Upper lobe of left lung (tissue), 6 donors: ENCODE data around the gene EMC6. TPM values are rescaled to one million over a fixed set of nuclear protein-coding genes. Genes with fewer than 3 reads are reported as not detected.
A peak's percentile ranks its signal among the peaks of the same experiment; 100 is the strongest.

Source experiments
- ATAC-seq, 2 donors: fragments of 200-7000 bp; cut with Tn5 transposase; one replicate each; pipeline ENCODE4 v1.9.1; 2022; ENCODE audit warnings: mild to moderate bottlenecking in 2 of 2, moderate library complexity in 2 of 2; ENCODE audit not compliant: low FRiP score in 2 of 2
- DNase-seq, 2 donors: peaks; one replicate each; pipeline ENCODE4 v3.0.0-alpha.2; 2019 to 2020
- H3K27ac ChIP-seq, 4 donors: fragments of 200-600 bp; sonication (generic); one replicate each; pipeline ENCODE4 v1.5.1; 2016 to 2019
- H3K27me3 ChIP-seq, 4 donors: fragments of 200-600 bp; sonication (generic); one replicate each; pipeline ENCODE4 v1.5.1; 2017 to 2019
- H3K36me3 ChIP-seq, 4 donors: fragments of 200-600 bp; sonication (generic); one replicate each; pipeline ENCODE4 v1.5.1; 2016 to 2019
- H3K4me1 ChIP-seq, 4 donors: fragments of 200-600 bp; sonication (generic); one replicate each; pipeline ENCODE4 v1.5.1; 2018 to 2019
- H3K4me3 ChIP-seq, 4 donors: fragments of 200-600 bp; sonication (generic); one replicate each; pipeline ENCODE4 v1.5.1; 2017 to 2019; ENCODE audit warnings: mild to moderate bottlenecking in 2 of 4, moderate library complexity in 1 of 4
- H3K9me3 ChIP-seq, 4 donors: fragments of 200-600 bp; sonication (generic); one replicate each; pipeline ENCODE4 v1.5.1; 2018 to 2019
- EP300 ChIP-seq, 4 donors: sonication (generic); formaldehyde crosslinking; IDR thresholded peaks; one replicate each; pipeline ENCODE4 v1.5.1; 2017; ENCODE audit warnings: antibody characterized with exemption in 4 of 4, control low read depth in 2 of 4
- POLR2A ChIP-seq, 4 donors: fragments of 450-650 bp; IDR thresholded peaks; one replicate each; pipeline ENCODE4 v1.5.1; 2016 to 2017; ENCODE audit warnings: antibody characterized with exemption in 4 of 4, mild to moderate bottlenecking in 2 of 4
- POLR2AphosphoS5 ChIP-seq, 2 donors: sonication (generic); formaldehyde crosslinking; IDR thresholded peaks; one replicate each; pipeline ENCODE4 v1.5.1; 2017; ENCODE audit warnings: antibody characterized with exemption in 2 of 2
- WGBS, 2 donors: methylation state at CpG; one replicate each; pipeline ENCODE4 v1.1.5; 2017 to 2018; 5-methylcytosine and 5-hydroxymethylcytosine counted together
- total RNA-seq, 6 donors: library from RNA; depleted of rRNA in 4 of 6; stranded (reverse); fragments of >200 nt in 4 of 6; gene quantifications; one replicate each; pipeline versions ENCODE4 v1.1.0 to v1.2.1, GENCODE V29; 2016 to 2021
- TF ChIP-seq, protein P1 (sequence below), 6 experiments: fragments of 450-650 bp in 4 of 6; fragments of 200-600 bp in 2 of 6; sonication (generic) in 2 of 6; IDR thresholded peaks; one replicate each; pipeline ENCODE4 v1.5.1; 2016 to 2019; ENCODE audit warnings: antibody characterized with exemption in 6 of 6
- donor health status: DM: no; HTN: no; CAD: no; lungs with moderate emphysema.
- donor health status: DM: no; HTN: yes; CAD: no; lungs with severe emphysema.

EMC6 gene
- total RNA-seq, 6 donors from 2014 or later = 9.8 to 38.7 (median 36.5) TPM; not detected in 1

- Histone ChIP-seq H3K36me3 (peaks cover 2 to 47% (median 26%) of the 10 kb centered on the region in 4 donors), H3K4me3 (no peak overlapping the region), H3K9me3 (no peaks in the 10 kb centered on the region), H3K4me1 (peaks cover 30 to 36% (median 31%) of the 10 kb centered on the region in 4 donors), H3K27me3 (no peaks in the 10 kb centered on the region), H3K27ac (peak overlapping the region in 2 of 4 donors; percentile 93 to 95)
- DNase-seq (no peak), ATAC-seq (no peak)
- WGBS, 2 donors = 77 to 81% methylated on average over 5 of the region's 5 CpGs
- no peak for TF ChIP-seq EP300 (IDR thresholded peaks at IDR 0.05)
- no peak for TF ChIP-seq POLR2A (IDR thresholded peaks at IDR 0.05)
- TF ChIP-seq, protein P1, sequence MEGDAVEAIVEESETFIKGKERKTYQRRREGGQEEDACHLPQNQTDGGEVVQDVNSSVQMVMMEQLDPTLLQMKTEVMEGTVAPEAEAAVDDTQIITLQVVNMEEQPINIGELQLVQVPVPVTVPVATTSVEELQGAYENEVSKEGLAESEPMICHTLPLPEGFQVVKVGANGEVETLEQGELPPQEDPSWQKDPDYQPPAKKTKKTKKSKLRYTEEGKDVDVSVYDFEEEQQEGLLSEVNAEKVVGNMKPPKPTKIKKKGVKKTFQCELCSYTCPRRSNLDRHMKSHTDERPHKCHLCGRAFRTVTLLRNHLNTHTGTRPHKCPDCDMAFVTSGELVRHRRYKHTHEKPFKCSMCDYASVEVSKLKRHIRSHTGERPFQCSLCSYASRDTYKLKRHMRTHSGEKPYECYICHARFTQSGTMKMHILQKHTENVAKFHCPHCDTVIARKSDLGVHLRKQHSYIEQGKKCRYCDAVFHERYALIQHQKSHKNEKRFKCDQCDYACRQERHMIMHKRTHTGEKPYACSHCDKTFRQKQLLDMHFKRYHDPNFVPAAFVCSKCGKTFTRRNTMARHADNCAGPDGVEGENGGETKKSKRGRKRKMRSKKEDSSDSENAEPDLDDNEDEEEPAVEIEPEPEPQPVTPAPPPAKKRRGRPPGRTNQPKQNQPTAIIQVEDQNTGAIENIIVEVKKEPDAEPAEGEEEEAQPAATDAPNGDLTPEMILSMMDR (IDR thresholded peaks at IDR 0.05) = no peak
- no peak for TF ChIP-seq POLR2AphosphoS5 (IDR thresholded peaks at IDR 0.05)
Measured at GRCh38 chr17:3665834-3666233, 2.8 kb upstream of the EMC6 start.

DNA sequence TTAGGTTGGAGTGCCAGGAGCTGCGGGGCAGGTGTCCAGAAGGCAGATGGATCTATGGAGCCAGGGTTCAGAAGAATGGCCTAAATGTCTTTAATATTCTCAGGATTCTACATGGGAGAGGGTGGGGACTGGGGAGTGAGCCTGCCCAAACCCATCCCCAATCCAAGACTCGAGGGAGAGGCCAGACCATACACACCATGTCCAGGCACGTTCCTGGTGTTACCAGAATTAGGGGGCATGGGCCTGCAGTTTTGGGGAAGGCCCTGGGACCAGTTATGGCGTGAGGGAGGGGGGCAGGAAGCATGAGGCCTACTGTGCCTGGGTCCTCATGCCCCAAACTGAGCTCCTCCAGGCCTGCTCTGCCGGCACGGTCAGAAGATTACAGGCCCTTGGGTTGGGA, 2.1 kb upstream of the EMC6 start:
- Histone ChIP-seq H3K4me3 (peak overlapping the region in 1 of 4 donors; percentile 93), H3K27ac (peak overlapping the region in 3 of 4 donors; percentile 88 to 95 (median 93)), H3K27me3 (no peaks in the 10 kb centered on the region), H3K4me1 (peaks cover 30 to 36% (median 31%) of the 10 kb centered on the region in 4 donors), H3K9me3 (no peaks in the 10 kb centered on the region), H3K36me3 (peaks cover 2 to 42% (median 24%) of the 10 kb centered on the region in 4 donors)
- WGBS, 2 donors = 72 to 96% methylated on average over 6 of the region's 6 CpGs
- ATAC-seq (no peak), DNase-seq (no peak)
- TF ChIP-seq, protein P1 (IDR thresholded peaks at IDR 0.05) = no peak
- no peak for TF ChIP-seq POLR2AphosphoS5 (IDR thresholded peaks at IDR 0.05)
- TF ChIP-seq POLR2A (IDR thresholded peaks at IDR 0.05) = no peak
- no peak for TF ChIP-seq EP300 (IDR thresholded peaks at IDR 0.05)

- ATAC-seq = peak; percentile 93
Measured at GRCh38 chr17:3667366-3668278, 990 bp upstream of the EMC6 start.

DNA sequence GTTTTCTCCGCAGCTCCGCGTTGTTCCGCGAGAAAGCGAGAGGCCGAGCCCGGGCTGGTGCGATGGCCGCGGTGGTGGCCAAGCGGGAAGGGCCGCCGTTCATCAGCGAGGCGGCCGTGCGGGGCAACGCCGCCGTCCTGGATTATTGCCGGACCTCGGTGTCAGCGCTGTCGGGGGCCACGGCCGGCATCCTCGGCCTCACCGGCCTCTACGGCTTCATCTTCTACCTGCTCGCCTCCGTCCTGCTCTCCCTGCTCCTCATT, 404 bp downstream of the EMC6 start:
- Histone ChIP-seq H3K27ac (peak overlapping the region; percentile 88 to 97 (median 94)), H3K4me3 (peak overlapping the region; percentile 87 to 100 (median 94)), H3K36me3 (peaks cover 2 to 22% (median 9%) of the 10 kb centered on the region in 4 donors), H3K27me3 (no peaks in the 10 kb centered on the region), H3K4me1 (peaks cover 30 to 36% (median 31%) of the 10 kb centered on the region in 4 donors), H3K9me3 (no peaks in the 10 kb centered on the region)
- TF ChIP-seq, protein P1 (IDR thresholded peaks at IDR 0.05) = no peak
- TF ChIP-seq POLR2AphosphoS5 (IDR thresholded peaks at IDR 0.05) (no peak), POLR2A (IDR thresholded peaks at IDR 0.05) (no peak), EP300 (IDR thresholded peaks at IDR 0.05) (no peak)
- 0% methylated on average over 19 to 31 of the region's 32 CpGs for WGBS, 2 donors
- no peak for DNase-seq
- no peak for ATAC-seq

More at GRCh38 chr17:3667366-3668278, 990 bp upstream of the EMC6 start:
- Histone ChIP-seq H3K27ac (peak overlapping the region; percentile 88 to 97 (median 94)), H3K4me1 (peaks cover 30 to 36% (median 31%) of the 10 kb centered on the region in 4 donors), H3K4me3 (peak overlapping the region; percentile 54 to 100 (median 90)), H3K27me3 (no peaks in the 10 kb centered on the region), H3K36me3 (peaks cover 2 to 36% (median 21%) of the 10 kb centered on the region in 4 donors), H3K9me3 (no peaks in the 10 kb centered on the region)
- TF ChIP-seq, protein P1 (IDR thresholded peaks at IDR 0.05) = no peak
- TF ChIP-seq POLR2AphosphoS5 (IDR thresholded peaks at IDR 0.05) = peak; percentile 40 to 65
- 6 to 9% methylated on average over 19 to 21 of the region's 39 CpGs for WGBS, 2 donors
- DNase-seq = peak; percentile 88 to 95
